Uterus (tissue), 2 donors: ENCODE measurements around the gene RBM27.

Source experiments
- CTCF ChIP-seq, 4 experiments: fragments of 200-600 bp in 2 of 4; fragments of 450-650 bp in 2 of 4; sonication (generic) in 2 of 4; IDR thresholded peaks; one replicate each; pipeline ENCODE4 v1.5.1; 2016 to 2019; ENCODE audit warnings: antibody characterized with exemption in 4 of 4, mild to moderate bottlenecking in 2 of 4, moderate library complexity in 1 of 4
- POLR2A ChIP-seq, 2 donors: fragments of 450-650 bp; IDR thresholded peaks; one replicate each; pipeline ENCODE4 v1.6.1; 2016; ENCODE audit warnings: antibody characterized with exemption in 2 of 2, mild to moderate bottlenecking in 1 of 2, moderate library complexity in 1 of 2

GRCh38 chr5:146176805-146177204 lies 26.6 kb upstream of the RBM27 start:
- TF ChIP-seq CTCF (IDR thresholded peaks at IDR 0.05) (no peak), POLR2A (IDR thresholded peaks at IDR 0.05) (no peak)
